ENCODE measurements around the gene MAPK10.
A peak's percentile ranks its signal among the peaks of the same experiment; 100 is the strongest.

MAPK10 gene

GRCh38 chr4:86359944-86360478 lies at the start of gene MAPK10:
Gene MAPK10 (minus strand): TSS chr4:86360053.
- Histone ChIP-seq H3K27me3 (ENCODE audit: control insufficient read depth in 2 of 2, insufficient read depth in 2 of 2, low read length in 2 of 2) (no peaks in the 10 kb centered on the region), H3K4me1 (ENCODE audit: control insufficient read depth in 2 of 2, insufficient read depth in 2 of 2, low read length in 2 of 2) (no peaks in the 10 kb centered on the region), H3K27ac (ENCODE audit: low read depth in 2 of 2, low read length in 2 of 2) (peak within 1 kb of the TSS in 1 of 2 donors; percentile 42), H3K4me3 (ENCODE audit: low read length in 2 of 2) (peak within 1 kb of the TSS; percentile 43 to 66), H3K9me3 (ENCODE audit: control insufficient read depth in 2 of 2, low read length in 2 of 2) (no peaks in the 10 kb centered on the region), H3K9ac (ENCODE audit: low read depth in 1 of 2, low read length in 2 of 2) (no peak within 1 kb of the TSS), H3K36me3 (ENCODE audit: control insufficient read depth in 2 of 2, insufficient read depth in 2 of 2, low read length in 2 of 2) (no peaks in the 10 kb centered on the region)

GRCh38 chr4:86403575-86403974 lies 43.7 kb upstream of the MAPK10 start:
- H3K36me3 ChIP-seq (ENCODE audit: control insufficient read depth in 2 of 2, insufficient read depth in 2 of 2, low read length in 2 of 2) = no peaks in the 10 kb centered on the region
- no peak overlapping the region for H3K9ac ChIP-seq (ENCODE audit: low read depth in 1 of 2, low read length in 2 of 2)
- no peaks in the 10 kb centered on the region for H3K27me3 ChIP-seq (ENCODE audit: control insufficient read depth in 2 of 2, insufficient read depth in 2 of 2, low read length in 2 of 2)
- no peak overlapping the region for H3K27ac ChIP-seq (ENCODE audit: low read depth in 2 of 2, low read length in 2 of 2)
- H3K4me3 ChIP-seq (ENCODE audit: low read length in 2 of 2) = no peak overlapping the region
- H3K9me3 ChIP-seq (ENCODE audit: control insufficient read depth in 2 of 2, low read length in 2 of 2) = no peaks in the 10 kb centered on the region
- no peaks in the 10 kb centered on the region for H3K4me1 ChIP-seq (ENCODE audit: control insufficient read depth in 2 of 2, insufficient read depth in 2 of 2, low read length in 2 of 2)

DNA sequence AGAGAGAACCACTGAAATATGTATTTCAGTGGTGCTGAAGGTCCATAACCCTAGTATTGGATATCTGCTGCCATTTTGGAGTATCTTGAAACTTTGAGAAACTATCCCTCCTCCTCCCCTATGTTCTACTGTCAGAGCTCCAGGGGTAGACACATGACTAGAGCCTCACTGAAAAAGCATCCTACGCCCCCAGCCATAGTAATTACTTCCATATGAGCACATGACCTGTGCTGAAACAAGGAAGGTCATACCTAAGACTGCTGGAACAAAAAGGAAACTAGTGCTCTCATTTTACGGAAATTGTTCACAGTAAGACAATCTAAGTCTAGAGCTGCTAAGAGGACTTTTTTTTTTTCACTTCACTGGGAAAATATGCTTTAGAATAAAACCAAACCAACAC lies 42.0 kb upstream of the MAPK10 start:
- Histone ChIP-seq H3K27ac (ENCODE audit: low read depth in 2 of 2, low read length in 2 of 2) (no peak overlapping the region), H3K36me3 (ENCODE audit: control insufficient read depth in 2 of 2, insufficient read depth in 2 of 2, low read length in 2 of 2) (no peaks in the 10 kb centered on the region), H3K27me3 (ENCODE audit: control insufficient read depth in 2 of 2, insufficient read depth in 2 of 2, low read length in 2 of 2) (no peaks in the 10 kb centered on the region), H3K4me1 (ENCODE audit: control insufficient read depth in 2 of 2, insufficient read depth in 2 of 2, low read length in 2 of 2) (no peaks in the 10 kb centered on the region), H3K4me3 (ENCODE audit: low read length in 2 of 2) (no peak overlapping the region), H3K9me3 (ENCODE audit: control insufficient read depth in 2 of 2, low read length in 2 of 2) (no peaks in the 10 kb centered on the region), H3K9ac (ENCODE audit: low read depth in 1 of 2, low read length in 2 of 2) (no peak overlapping the region)

- no peak overlapping the region for H3K27ac ChIP-seq (ENCODE audit: low read depth in 2 of 2, low read length in 2 of 2)
- no peaks in the 10 kb centered on the region for H3K27me3 ChIP-seq (ENCODE audit: control insufficient read depth in 2 of 2, insufficient read depth in 2 of 2, low read length in 2 of 2)
- no peaks in the 10 kb centered on the region for H3K9me3 ChIP-seq (ENCODE audit: control insufficient read depth in 2 of 2, low read length in 2 of 2)
- H3K4me3 ChIP-seq (ENCODE audit: low read length in 2 of 2) = no peak overlapping the region
- no peaks in the 10 kb centered on the region for H3K36me3 ChIP-seq (ENCODE audit: control insufficient read depth in 2 of 2, insufficient read depth in 2 of 2, low read length in 2 of 2)
- H3K4me1 ChIP-seq (ENCODE audit: control insufficient read depth in 2 of 2, insufficient read depth in 2 of 2, low read length in 2 of 2) = no peaks in the 10 kb centered on the region
- H3K9ac ChIP-seq (ENCODE audit: low read depth in 1 of 2, low read length in 2 of 2) = no peak overlapping the region
These were observed 40.4 kb upstream of the MAPK10 start for GRCh38 chr4:86400216-86400615.

DNA sequence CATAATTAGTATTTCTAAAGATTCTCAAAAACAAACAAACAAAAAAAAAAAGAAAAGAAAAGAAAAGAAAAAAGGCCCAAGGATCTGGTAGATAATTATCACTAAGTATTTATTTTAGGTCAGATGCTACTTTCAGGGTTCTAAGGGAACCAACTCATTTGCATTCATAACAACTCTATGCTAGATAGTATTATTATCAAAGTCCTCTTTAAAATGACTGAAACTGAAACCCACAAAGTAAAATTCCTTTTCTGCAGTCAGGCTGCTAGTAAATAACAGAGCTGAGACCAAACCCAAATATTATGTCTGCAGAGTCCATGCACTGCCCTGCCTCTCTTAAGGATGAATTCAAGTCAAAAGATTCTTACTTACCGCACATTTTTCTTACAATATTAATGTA lies 38.3 kb upstream of the MAPK10 start:
- H3K36me3 ChIP-seq (ENCODE audit: control insufficient read depth in 2 of 2, insufficient read depth in 2 of 2, low read length in 2 of 2) = no peaks in the 10 kb centered on the region
- H3K27me3 ChIP-seq (ENCODE audit: control insufficient read depth in 2 of 2, insufficient read depth in 2 of 2, low read length in 2 of 2) = no peaks in the 10 kb centered on the region

GRCh38 chr4:86393749-86394148 lies 33.9 kb upstream of the MAPK10 start:
- Histone ChIP-seq H3K4me1 (ENCODE audit: control insufficient read depth in 2 of 2, insufficient read depth in 2 of 2, low read length in 2 of 2) (no peaks in the 10 kb centered on the region), H3K27me3 (ENCODE audit: control insufficient read depth in 2 of 2, insufficient read depth in 2 of 2, low read length in 2 of 2) (no peaks in the 10 kb centered on the region), H3K4me3 (ENCODE audit: low read length in 2 of 2) (no peak overlapping the region), H3K9ac (ENCODE audit: low read depth in 1 of 2, low read length in 2 of 2) (no peak overlapping the region), H3K27ac (ENCODE audit: low read depth in 2 of 2, low read length in 2 of 2) (no peak overlapping the region), H3K36me3 (ENCODE audit: control insufficient read depth in 2 of 2, insufficient read depth in 2 of 2, low read length in 2 of 2) (no peaks in the 10 kb centered on the region), H3K9me3 (ENCODE audit: control insufficient read depth in 2 of 2, low read length in 2 of 2) (no peaks in the 10 kb centered on the region)

More for the DNA sequence above, 38.3 kb upstream of the MAPK10 start:
- no peaks in the 10 kb centered on the region for H3K9me3 ChIP-seq (ENCODE audit: control insufficient read depth in 2 of 2, low read length in 2 of 2)
- H3K4me1 ChIP-seq (ENCODE audit: control insufficient read depth in 2 of 2, insufficient read depth in 2 of 2, low read length in 2 of 2) = no peaks in the 10 kb centered on the region
- H3K9ac ChIP-seq (ENCODE audit: low read depth in 1 of 2, low read length in 2 of 2) = no peak overlapping the region
- no peak overlapping the region for H3K27ac ChIP-seq (ENCODE audit: low read depth in 2 of 2, low read length in 2 of 2)
- no peak overlapping the region for H3K4me3 ChIP-seq (ENCODE audit: low read length in 2 of 2)

GRCh38 chr4:86389664-86390063 lies 29.8 kb upstream of the MAPK10 start:
- Histone ChIP-seq H3K4me3 (ENCODE audit: low read length in 2 of 2) (no peak overlapping the region), H3K36me3 (ENCODE audit: control insufficient read depth in 2 of 2, insufficient read depth in 2 of 2, low read length in 2 of 2) (no peaks in the 10 kb centered on the region), H3K9ac (ENCODE audit: low read depth in 1 of 2, low read length in 2 of 2) (no peak overlapping the region), H3K27ac (ENCODE audit: low read depth in 2 of 2, low read length in 2 of 2) (no peak overlapping the region), H3K27me3 (ENCODE audit: control insufficient read depth in 2 of 2, insufficient read depth in 2 of 2, low read length in 2 of 2) (no peaks in the 10 kb centered on the region), H3K9me3 (ENCODE audit: control insufficient read depth in 2 of 2, low read length in 2 of 2) (no peaks in the 10 kb centered on the region), H3K4me1 (ENCODE audit: control insufficient read depth in 2 of 2, insufficient read depth in 2 of 2, low read length in 2 of 2) (no peaks in the 10 kb centered on the region)

GRCh38 chr4:86388252-86388651 lies 28.4 kb upstream of the MAPK10 start:
- no peaks in the 10 kb centered on the region for H3K9me3 ChIP-seq (ENCODE audit: control insufficient read depth in 2 of 2, low read length in 2 of 2)
- no peaks in the 10 kb centered on the region for H3K36me3 ChIP-seq (ENCODE audit: control insufficient read depth in 2 of 2, insufficient read depth in 2 of 2, low read length in 2 of 2)
- no peaks in the 10 kb centered on the region for H3K27me3 ChIP-seq (ENCODE audit: control insufficient read depth in 2 of 2, insufficient read depth in 2 of 2, low read length in 2 of 2)
- H3K4me1 ChIP-seq (ENCODE audit: control insufficient read depth in 2 of 2, insufficient read depth in 2 of 2, low read length in 2 of 2) = no peaks in the 10 kb centered on the region
- H3K27ac ChIP-seq (ENCODE audit: low read depth in 2 of 2, low read length in 2 of 2) = no peak overlapping the region
- no peak overlapping the region for H3K4me3 ChIP-seq (ENCODE audit: low read length in 2 of 2)
- no peak overlapping the region for H3K9ac ChIP-seq (ENCODE audit: low read depth in 1 of 2, low read length in 2 of 2)

GRCh38 chr4:86386817-86387415 lies 27.1 kb upstream of the MAPK10 start:
- Histone ChIP-seq H3K27ac (ENCODE audit: low read depth in 2 of 2, low read length in 2 of 2) (no peak overlapping the region), H3K9ac (ENCODE audit: low read depth in 1 of 2, low read length in 2 of 2) (no peak overlapping the region), H3K9me3 (ENCODE audit: control insufficient read depth in 2 of 2, low read length in 2 of 2) (no peaks in the 10 kb centered on the region), H3K27me3 (ENCODE audit: control insufficient read depth in 2 of 2, insufficient read depth in 2 of 2, low read length in 2 of 2) (no peaks in the 10 kb centered on the region), H3K4me1 (ENCODE audit: control insufficient read depth in 2 of 2, insufficient read depth in 2 of 2, low read length in 2 of 2) (no peaks in the 10 kb centered on the region), H3K36me3 (ENCODE audit: control insufficient read depth in 2 of 2, insufficient read depth in 2 of 2, low read length in 2 of 2) (no peaks in the 10 kb centered on the region), H3K4me3 (ENCODE audit: low read length in 2 of 2) (no peak overlapping the region)

- H3K27ac ChIP-seq (ENCODE audit: low read depth in 2 of 2, low read length in 2 of 2) = no peak overlapping the region
- no peak overlapping the region for H3K9ac ChIP-seq (ENCODE audit: low read depth in 1 of 2, low read length in 2 of 2)
- no peaks in the 10 kb centered on the region for H3K4me1 ChIP-seq (ENCODE audit: control insufficient read depth in 2 of 2, insufficient read depth in 2 of 2, low read length in 2 of 2)
These were observed 26.3 kb upstream of the MAPK10 start for GRCh38 chr4:86386201-86386600.

More at GRCh38 chr4:86386201-86386600, 26.3 kb upstream of the MAPK10 start:
- H3K4me3 ChIP-seq (ENCODE audit: low read length in 2 of 2) = no peak overlapping the region
- H3K27me3 ChIP-seq (ENCODE audit: control insufficient read depth in 2 of 2, insufficient read depth in 2 of 2, low read length in 2 of 2) = no peaks in the 10 kb centered on the region
- no peaks in the 10 kb centered on the region for H3K9me3 ChIP-seq (ENCODE audit: control insufficient read depth in 2 of 2, low read length in 2 of 2)
- H3K36me3 ChIP-seq (ENCODE audit: control insufficient read depth in 2 of 2, insufficient read depth in 2 of 2, low read length in 2 of 2) = no peaks in the 10 kb centered on the region

Data from mucosa of rectum (tissue), 2 donors.